Progenitor cell of endocrine pancreas (in vitro differentiated cells): ENCODE results near the gene XCL1. TPM values are rescaled to one million over a fixed set of nuclear protein-coding genes. Genes with fewer than 3 reads are reported as not detected.

Experiments
- DNase-seq: peaks from one replicate; pipeline ENCODE4 v3.0.0; 2021; ENCODE audit warnings: low spot score; ENCODE audit not compliant: unreplicated experiment
- H3K27ac Mint-ChIP-seq: 2 replicates; pipeline ENCODE4 v1.8.0; 2021; ENCODE audit warnings: mild to moderate bottlenecking, moderate library complexity, mixed read lengths
- H3K27me3 Mint-ChIP-seq: 2 replicates; pipeline ENCODE4 v1.8.0; 2021; ENCODE audit warnings: mixed read lengths
- H3K36me3 Mint-ChIP-seq: 2 replicates; pipeline ENCODE4 v1.8.0; 2022; ENCODE audit warnings: mixed read lengths; ENCODE audit not compliant: insufficient read depth
- H3K4me1 Mint-ChIP-seq: 2 replicates; pipeline ENCODE4 v1.8.0; 2021; ENCODE audit warnings: low read depth, mixed read lengths
- H3K4me3 Mint-ChIP-seq: 2 replicates; pipeline ENCODE4 v1.8.0; 2021; ENCODE audit warnings: low read depth, mild to moderate bottlenecking, moderate library complexity, mixed read lengths
- H3K9me3 Mint-ChIP-seq: 2 replicates; pipeline ENCODE4 v1.8.0; 2021; ENCODE audit warnings: low read depth, mixed read lengths
- CTCF ChIP-seq: fragments of 200-600 bp; sonication (generic); IDR thresholded peaks from one replicate; pipeline ENCODE4 v1.5.0; 2021; ENCODE audit warnings: antibody characterized with exemption, mild to moderate bottlenecking; ENCODE audit not compliant: unreplicated experiment
- total RNA-seq: library from RNA; stranded (reverse); gene quantifications from 2 replicates; pipeline ENCODE4 v1.2.1, GENCODE V29; 2021

The XCL1 gene
- total RNA-seq, 1 donor from 2014 or later: 0.91 TPM

GRCh38 chr1:168553680-168554553 lies 22.5 kb upstream of the XCL1 start:
- peaks cover 18% of the 10 kb centered on the region for H3K4me1 Mint-ChIP-seq
- no peaks in the 10 kb centered on the region for H3K27me3 Mint-ChIP-seq

GRCh38 chr1:168554603-168555483 lies 21.6 kb upstream of the XCL1 start:
- TF ChIP-seq CTCF: no peak
- H3K9me3 Mint-ChIP-seq: no peaks in the 10 kb centered on the region
- peaks cover 18% of the 10 kb centered on the region for H3K4me1 Mint-ChIP-seq
- no peaks in the 10 kb centered on the region for H3K27me3 Mint-ChIP-seq
- no peaks in the 10 kb centered on the region for H3K36me3 Mint-ChIP-seq
- peak overlapping the region; percentile 77 for H3K27ac Mint-ChIP-seq
- no peak for DNase-seq
- no peak overlapping the region for H3K4me3 Mint-ChIP-seq

More at GRCh38 chr1:168553680-168554553, 22.5 kb upstream of the XCL1 start:
- no peak for TF ChIP-seq CTCF
- Mint-ChIP-seq H3K36me3 (no peaks in the 10 kb centered on the region), H3K4me3 (no peak overlapping the region), H3K9me3 (no peaks in the 10 kb centered on the region), H3K27ac (no peak overlapping the region)
- DNase-seq: no peak

- H3K27ac Mint-ChIP-seq: no peak overlapping the region
- no peaks in the 10 kb centered on the region for H3K9me3 Mint-ChIP-seq
- H3K27me3 Mint-ChIP-seq: no peaks in the 10 kb centered on the region
- no peaks in the 10 kb centered on the region for H3K36me3 Mint-ChIP-seq
- no peak for DNase-seq
- no peak overlapping the region for H3K4me3 Mint-ChIP-seq
- TF ChIP-seq CTCF: no peak
- H3K4me1 Mint-ChIP-seq: peaks cover 18% of the 10 kb centered on the region
Measured at GRCh38 chr1:168555508-168556046, 20.8 kb upstream of the XCL1 start.

GRCh38 chr1:168556647-168557046 lies 19.8 kb upstream of the XCL1 start:
- DNase-seq: no peak
- Mint-ChIP-seq H3K9me3 (no peaks in the 10 kb centered on the region), H3K36me3 (no peaks in the 10 kb centered on the region), H3K27ac (no peak overlapping the region), H3K4me1 (peaks cover 14% of the 10 kb centered on the region), H3K4me3 (no peak overlapping the region), H3K27me3 (no peaks in the 10 kb centered on the region)
- TF ChIP-seq CTCF: no peak

- no peak for DNase-seq
- peaks cover 2% of the 10 kb centered on the region for H3K36me3 Mint-ChIP-seq
- H3K27me3 Mint-ChIP-seq: no peaks in the 10 kb centered on the region
- no peak overlapping the region for H3K27ac Mint-ChIP-seq
- no peak overlapping the region for H3K4me3 Mint-ChIP-seq
- no peak for TF ChIP-seq CTCF
- H3K4me1 Mint-ChIP-seq: peaks cover 6% of the 10 kb centered on the region
- H3K9me3 Mint-ChIP-seq: peaks cover 14% of the 10 kb centered on the region
Measured at GRCh38 chr1:168560370-168560769, 16.0 kb upstream of the XCL1 start.
